ENCODE results near the gene SREBF2. TPM values are rescaled to one million over a fixed set of nuclear protein-coding genes. Genes with fewer than 3 reads are reported as not detected.

The SREBF2 gene
- total and polyA plus RNA-seq, 2 of the 13 experiments (the other 11 are each of a cell fraction or from before 2014, with no cell fraction given): 53.8 to 72.6 TPM

DNA sequence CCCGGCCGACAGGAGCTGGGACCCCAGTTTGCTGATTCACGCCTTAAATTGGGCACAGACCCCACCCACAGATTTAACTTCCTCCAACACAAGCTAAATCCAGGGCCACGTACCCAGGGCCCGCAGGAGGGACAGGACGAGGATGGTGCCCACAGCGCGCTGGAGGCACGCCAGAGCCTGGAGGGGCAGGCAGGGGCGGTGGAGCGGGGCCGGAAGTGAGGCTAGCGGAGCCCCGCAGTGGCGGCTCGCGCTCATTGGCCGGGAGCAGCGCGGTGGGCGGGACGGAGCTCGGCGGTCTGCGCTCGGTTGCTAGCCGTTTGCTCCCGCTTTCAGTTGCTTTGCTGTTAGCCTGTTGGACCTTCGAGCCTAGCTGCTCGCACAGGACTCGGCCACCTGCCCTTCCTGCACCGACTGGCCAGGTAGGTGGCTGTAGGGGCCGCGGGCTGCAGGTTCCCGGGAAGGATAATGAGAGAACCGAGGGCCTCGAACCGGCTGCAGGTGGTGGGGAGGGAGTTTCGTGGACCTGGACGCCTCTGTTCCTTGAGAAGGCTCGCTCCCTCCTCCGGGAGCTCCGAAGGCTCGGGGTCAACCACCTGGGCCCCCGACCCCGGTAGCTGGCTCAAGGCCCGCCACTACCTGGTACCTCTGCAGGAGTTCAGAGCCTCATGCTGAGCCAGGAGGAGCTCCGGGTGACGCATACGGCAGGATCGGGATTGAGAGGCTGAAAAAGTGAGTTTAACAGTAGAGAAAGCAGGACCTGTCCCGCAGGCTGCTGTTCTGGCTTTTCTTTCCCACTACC, 32.4 kb upstream of the SREBF2 start, which contains the start of gene CCDC134 (continued):
- TF ChIP-seq, protein P1, sequence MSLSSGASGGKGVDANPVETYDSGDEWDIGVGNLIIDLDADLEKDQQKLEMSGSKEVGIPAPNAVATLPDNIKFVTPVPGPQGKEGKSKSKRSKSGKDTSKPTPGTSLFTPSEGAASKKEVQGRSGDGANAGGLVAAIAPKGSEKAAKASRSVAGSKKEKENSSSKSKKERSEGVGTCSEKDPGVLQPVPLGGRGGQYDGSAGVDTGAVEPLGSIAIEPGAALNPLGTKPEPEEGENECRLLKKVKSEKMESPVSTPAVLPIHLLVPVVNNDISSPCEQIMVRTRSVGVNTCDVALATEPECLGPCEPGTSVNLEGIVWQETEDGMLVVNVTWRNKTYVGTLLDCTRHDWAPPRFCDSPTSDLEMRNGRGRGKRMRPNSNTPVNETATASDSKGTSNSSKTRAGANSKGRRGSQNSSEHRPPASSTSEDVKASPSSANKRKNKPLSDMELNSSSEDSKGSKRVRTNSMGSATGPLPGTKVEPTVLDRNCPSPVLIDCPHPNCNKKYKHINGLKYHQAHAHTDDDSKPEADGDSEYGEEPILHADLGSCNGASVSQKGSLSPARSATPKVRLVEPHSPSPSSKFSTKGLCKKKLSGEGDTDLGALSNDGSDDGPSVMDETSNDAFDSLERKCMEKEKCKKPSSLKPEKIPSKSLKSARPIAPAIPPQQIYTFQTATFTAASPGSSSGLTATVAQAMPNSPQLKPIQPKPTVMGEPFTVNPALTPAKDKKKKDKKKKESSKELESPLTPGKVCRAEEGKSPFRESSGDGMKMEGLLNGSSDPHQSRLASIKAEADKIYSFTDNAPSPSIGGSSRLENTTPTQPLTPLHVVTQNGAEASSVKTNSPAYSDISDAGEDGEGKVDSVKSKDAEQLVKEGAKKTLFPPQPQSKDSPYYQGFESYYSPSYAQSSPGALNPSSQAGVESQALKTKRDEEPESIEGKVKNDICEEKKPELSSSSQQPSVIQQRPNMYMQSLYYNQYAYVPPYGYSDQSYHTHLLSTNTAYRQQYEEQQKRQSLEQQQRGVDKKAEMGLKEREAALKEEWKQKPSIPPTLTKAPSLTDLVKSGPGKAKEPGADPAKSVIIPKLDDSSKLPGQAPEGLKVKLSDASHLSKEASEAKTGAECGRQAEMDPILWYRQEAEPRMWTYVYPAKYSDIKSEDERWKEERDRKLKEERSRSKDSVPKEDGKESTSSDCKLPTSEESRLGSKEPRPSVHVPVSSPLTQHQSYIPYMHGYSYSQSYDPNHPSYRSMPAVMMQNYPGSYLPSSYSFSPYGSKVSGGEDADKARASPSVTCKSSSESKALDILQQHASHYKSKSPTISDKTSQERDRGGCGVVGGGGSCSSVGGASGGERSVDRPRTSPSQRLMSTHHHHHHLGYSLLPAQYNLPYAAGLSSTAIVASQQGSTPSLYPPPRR (CRISPR knock-in tag; IDR thresholded peaks at IDR 0.05; ENCODE audit: borderline replicate concordance): peak; percentile 65; the same call in 1 of the 2 replicates
- TF ChIP-seq ZNF33B (CRISPR knock-in tag; IDR thresholded peaks at IDR 0.05): no peak
- 0 out of 2 replicates have a peak, but pooled peaks have one; percentile 34 for TF ChIP-seq BORCS8-MEF2B (CRISPR knock-in tag; IDR thresholded peaks at IDR 0.05)
- peak; percentile 20; the same call in 1 of the 2 replicates for TF ChIP-seq ZNF777 (CRISPR knock-in tag; IDR thresholded peaks at IDR 0.05)
- peak; percentile 77 for TF ChIP-seq RBM39 (IDR thresholded peaks at IDR 0.05; ENCODE audit: low read depth, low read length, poor library complexity, severe bottlenecking)
- peak; percentile 95 for TF ChIP-seq SP2 (CRISPR knock-in tag; IDR thresholded peaks at IDR 0.05)
- TF ChIP-seq ZEB1 (IDR thresholded peaks at IDR 0.05; ENCODE audit: insufficient replicate concordance, low read depth): peak; percentile 65
- TF ChIP-seq ZNF567 (CRISPR knock-in tag; IDR thresholded peaks at IDR 0.05; ENCODE audit: borderline replicate concordance): 0 out of 2 replicates have a peak, but pooled peaks have one; percentile 36
- TF ChIP-seq MEIS1 (CRISPR knock-in tag; IDR thresholded peaks at IDR 0.05; ENCODE audit: borderline replicate concordance): peak; percentile 55; the same call in 1 of the 2 replicates
- TF ChIP-seq, protein P2, sequence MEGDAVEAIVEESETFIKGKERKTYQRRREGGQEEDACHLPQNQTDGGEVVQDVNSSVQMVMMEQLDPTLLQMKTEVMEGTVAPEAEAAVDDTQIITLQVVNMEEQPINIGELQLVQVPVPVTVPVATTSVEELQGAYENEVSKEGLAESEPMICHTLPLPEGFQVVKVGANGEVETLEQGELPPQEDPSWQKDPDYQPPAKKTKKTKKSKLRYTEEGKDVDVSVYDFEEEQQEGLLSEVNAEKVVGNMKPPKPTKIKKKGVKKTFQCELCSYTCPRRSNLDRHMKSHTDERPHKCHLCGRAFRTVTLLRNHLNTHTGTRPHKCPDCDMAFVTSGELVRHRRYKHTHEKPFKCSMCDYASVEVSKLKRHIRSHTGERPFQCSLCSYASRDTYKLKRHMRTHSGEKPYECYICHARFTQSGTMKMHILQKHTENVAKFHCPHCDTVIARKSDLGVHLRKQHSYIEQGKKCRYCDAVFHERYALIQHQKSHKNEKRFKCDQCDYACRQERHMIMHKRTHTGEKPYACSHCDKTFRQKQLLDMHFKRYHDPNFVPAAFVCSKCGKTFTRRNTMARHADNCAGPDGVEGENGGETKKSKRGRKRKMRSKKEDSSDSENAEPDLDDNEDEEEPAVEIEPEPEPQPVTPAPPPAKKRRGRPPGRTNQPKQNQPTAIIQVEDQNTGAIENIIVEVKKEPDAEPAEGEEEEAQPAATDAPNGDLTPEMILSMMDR (CRISPR knock-in tag; IDR thresholded peaks at IDR 0.05): peak; percentile 17; the same call in 1 of the 2 replicates
- TF ChIP-seq, protein P3, sequence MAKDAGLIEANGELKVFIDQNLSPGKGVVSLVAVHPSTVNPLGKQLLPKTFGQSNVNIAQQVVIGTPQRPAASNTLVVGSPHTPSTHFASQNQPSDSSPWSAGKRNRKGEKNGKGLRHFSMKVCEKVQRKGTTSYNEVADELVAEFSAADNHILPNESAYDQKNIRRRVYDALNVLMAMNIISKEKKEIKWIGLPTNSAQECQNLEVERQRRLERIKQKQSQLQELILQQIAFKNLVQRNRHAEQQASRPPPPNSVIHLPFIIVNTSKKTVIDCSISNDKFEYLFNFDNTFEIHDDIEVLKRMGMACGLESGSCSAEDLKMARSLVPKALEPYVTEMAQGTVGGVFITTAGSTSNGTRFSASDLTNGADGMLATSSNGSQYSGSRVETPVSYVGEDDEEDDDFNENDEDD (CRISPR knock-in tag; IDR thresholded peaks at IDR 0.05; ENCODE audit: borderline replicate concordance): peak; percentile 78; the same call in 1 of the 2 replicates
- TF ChIP-seq NCOA1 (CRISPR knock-in tag; IDR thresholded peaks at IDR 0.05): no peak
- no peak for TF ChIP-seq ZNF180 (CRISPR knock-in tag; IDR thresholded peaks at IDR 0.05; ENCODE audit: borderline replicate concordance, low read depth)
- TF ChIP-seq ZBTB38 (CRISPR knock-in tag; IDR thresholded peaks at IDR 0.05): no peak
- peak; percentile 63 for TF ChIP-seq SRSF1 (optimal IDR thresholded peaks at IDR 0.05; ENCODE audit: low read depth, low read length)
- TF ChIP-seq SAFB2 (CRISPR knock-in tag; IDR thresholded peaks at IDR 0.05; ENCODE audit: borderline replicate concordance, low read depth): no peak
- TF ChIP-seq, protein P4, sequence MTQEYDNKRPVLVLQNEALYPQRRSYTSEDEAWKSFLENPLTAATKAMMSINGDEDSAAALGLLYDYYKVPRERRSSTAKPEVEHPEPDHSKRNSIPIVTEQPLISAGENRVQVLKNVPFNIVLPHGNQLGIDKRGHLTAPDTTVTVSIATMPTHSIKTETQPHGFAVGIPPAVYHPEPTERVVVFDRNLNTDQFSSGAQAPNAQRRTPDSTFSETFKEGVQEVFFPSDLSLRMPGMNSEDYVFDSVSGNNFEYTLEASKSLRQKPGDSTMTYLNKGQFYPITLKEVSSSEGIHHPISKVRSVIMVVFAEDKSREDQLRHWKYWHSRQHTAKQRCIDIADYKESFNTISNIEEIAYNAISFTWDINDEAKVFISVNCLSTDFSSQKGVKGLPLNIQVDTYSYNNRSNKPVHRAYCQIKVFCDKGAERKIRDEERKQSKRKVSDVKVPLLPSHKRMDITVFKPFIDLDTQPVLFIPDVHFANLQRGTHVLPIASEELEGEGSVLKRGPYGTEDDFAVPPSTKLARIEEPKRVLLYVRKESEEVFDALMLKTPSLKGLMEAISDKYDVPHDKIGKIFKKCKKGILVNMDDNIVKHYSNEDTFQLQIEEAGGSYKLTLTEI (CRISPR knock-in tag; conservative IDR thresholded peaks at IDR 0.05): no peak

All from HepG2 (cell line).